HEK293T (cell line): ENCODE measurements around the gene CTBP1.

ENCODE experiments used
- ARNT ChIP-seq: fragments of 450-650 bp; IDR thresholded peaks from 2 replicates; pipeline ENCODE4 v1.6.1; 2017; ENCODE audit warnings: mild to moderate bottlenecking
- ELF4 ChIP-seq: fragments of 450-650 bp; IDR thresholded peaks from 2 replicates; pipeline ENCODE4 v1.6.1; 2017; ENCODE audit warnings: antibody characterized with exemption
- FOXK2 ChIP-seq: fragments of 450-650 bp; IDR thresholded peaks from 2 replicates; pipeline ENCODE4 v1.6.1; 2016; ENCODE audit warnings: mild to moderate bottlenecking
- FOXM1 ChIP-seq: fragments of 450-650 bp; IDR thresholded peaks from 2 replicates; pipeline ENCODE4 v1.6.1; 2017; ENCODE audit warnings: mild to moderate bottlenecking, borderline replicate concordance
- HDGF ChIP-seq: fragments of 450-650 bp; IDR thresholded peaks from 2 replicates; pipeline ENCODE4 v1.6.1; 2017; ENCODE audit warnings: antibody characterized with exemption, borderline replicate concordance
- NFRKB ChIP-seq: fragments of 450-650 bp; IDR thresholded peaks from 2 replicates; pipeline ENCODE4 v1.6.1; 2016; ENCODE audit warnings: mild to moderate bottlenecking, moderate library complexity
- SP1 ChIP-seq: fragments of 450-650 bp; IDR thresholded peaks from 2 replicates; pipeline ENCODE4 v1.6.1; 2017
- SUZ12 ChIP-seq: fragments of 450-650 bp; IDR thresholded peaks from 2 replicates; pipeline ENCODE4 v1.6.1; 2016; ENCODE audit warnings: mild to moderate bottlenecking
- ZNF384 ChIP-seq: fragments of 450-650 bp; IDR thresholded peaks from 2 replicates; pipeline ENCODE4 v1.6.1; 2016
- TF ChIP-seq, protein P1 (sequence below): fragments of 450-650 bp; IDR thresholded peaks from 2 replicates; pipeline ENCODE4 v1.6.1; 2016

DNA sequence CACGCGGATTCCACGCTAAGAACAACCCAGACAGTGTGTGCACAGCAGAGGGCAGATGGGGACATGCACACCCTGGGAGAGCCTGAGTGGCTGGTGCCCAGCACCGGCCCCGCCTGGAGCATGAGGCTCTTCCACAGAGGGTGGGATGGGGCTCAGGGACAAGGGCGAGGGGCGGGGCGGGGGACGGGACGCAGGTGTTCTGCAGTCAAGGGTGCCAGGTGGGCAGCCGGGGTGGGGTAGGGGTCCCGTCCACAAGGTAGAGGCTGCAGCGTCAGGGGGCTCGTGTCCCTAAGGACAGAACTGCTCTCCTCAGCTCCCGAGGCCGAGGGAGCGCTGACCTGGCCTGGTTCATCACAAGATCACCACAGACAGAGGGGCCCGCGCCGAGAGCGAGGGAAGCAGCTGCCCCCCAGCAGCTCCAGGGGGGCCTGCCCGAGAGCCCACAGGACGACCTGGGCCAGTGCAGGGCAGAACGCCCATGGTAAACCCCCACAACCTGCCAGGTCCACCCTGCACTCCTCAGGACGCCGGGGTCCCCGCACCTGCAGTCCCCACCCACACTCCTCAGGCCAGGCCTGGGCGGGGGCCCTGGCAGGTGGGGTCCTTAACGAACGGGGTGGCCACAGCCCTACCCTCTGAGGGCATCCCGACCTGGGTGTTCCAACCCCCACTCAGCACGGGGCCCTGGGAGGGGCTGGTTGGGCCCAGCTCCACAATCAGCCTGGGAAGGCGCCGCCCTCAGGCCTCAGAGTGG lies 26.7 kb downstream of the CTBP1 start:
- TF ChIP-seq SP1 (no peak), NFRKB (no peak), FOXM1 (no peak), ELF4 (no peak), HDGF (no peak), SUZ12 (no peak), ZNF384 (no peak), ARNT (no peak), FOXK2 (no peak)
- TF ChIP-seq, protein P1, sequence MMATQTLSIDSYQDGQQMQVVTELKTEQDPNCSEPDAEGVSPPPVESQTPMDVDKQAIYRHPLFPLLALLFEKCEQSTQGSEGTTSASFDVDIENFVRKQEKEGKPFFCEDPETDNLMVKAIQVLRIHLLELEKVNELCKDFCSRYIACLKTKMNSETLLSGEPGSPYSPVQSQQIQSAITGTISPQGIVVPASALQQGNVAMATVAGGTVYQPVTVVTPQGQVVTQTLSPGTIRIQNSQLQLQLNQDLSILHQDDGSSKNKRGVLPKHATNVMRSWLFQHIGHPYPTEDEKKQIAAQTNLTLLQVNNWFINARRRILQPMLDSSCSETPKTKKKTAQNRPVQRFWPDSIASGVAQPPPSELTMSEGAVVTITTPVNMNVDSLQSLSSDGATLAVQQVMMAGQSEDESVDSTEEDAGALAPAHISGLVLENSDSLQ, result no peak
